ENCODE measurements around the gene SLC22A23.

Gene SLC22A23

GRCh38 chr6:3280866-3281465 lies 175.9 kb downstream of the SLC22A23 start:
- DNase-seq = no peak

- DNase-seq = no peak
These were observed 176.8 kb downstream of the SLC22A23 start for GRCh38 chr6:3280091-3280490.

DNA sequence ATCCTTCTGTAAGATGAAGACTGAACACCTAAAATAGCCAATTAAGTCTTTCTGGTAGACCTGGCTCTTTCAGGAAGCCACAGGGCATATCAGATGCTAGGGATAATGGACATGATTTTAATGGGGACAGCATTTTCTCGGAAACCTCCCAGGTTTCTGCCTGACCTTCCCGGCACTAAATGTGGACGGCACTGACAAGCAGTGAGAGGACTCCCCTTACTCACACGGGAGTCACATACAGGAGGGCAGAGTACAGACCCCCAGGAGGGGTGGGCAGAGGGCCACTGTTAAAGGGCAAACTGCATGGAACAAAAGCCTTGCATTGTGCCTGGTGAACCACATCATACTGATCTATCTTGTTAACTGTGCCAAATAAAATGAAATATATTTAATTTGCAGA lies 178.2 kb downstream of the SLC22A23 start:
- no peak for DNase-seq

DNA sequence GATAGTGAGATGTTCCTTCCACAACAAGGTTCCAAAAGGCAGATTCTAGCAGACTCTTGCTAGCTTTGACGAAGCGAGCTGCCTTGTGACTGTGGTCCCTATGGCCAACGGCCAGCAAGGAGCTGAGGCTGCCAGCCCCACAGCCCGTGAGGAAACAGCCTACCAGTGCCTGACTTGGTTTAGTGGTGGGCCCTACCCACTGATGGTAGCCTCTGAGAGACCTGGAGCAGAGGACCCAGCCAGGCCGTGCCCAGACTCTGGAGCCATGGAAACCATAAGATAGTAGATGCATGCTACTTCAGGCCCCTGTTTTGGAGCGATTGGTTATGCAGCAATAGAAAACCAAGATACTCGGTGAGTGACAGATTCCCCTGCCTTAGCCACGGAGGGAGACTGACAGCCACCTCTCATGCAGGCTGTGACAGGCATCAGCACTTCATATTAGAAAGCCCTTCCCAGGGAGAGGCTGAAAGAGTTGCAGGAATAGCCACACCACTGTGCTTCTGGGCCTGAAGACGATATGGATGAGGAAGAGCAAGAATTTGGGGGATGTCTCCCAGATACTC lies 178.9 kb downstream of the SLC22A23 start:
- no peak for DNase-seq

DNA sequence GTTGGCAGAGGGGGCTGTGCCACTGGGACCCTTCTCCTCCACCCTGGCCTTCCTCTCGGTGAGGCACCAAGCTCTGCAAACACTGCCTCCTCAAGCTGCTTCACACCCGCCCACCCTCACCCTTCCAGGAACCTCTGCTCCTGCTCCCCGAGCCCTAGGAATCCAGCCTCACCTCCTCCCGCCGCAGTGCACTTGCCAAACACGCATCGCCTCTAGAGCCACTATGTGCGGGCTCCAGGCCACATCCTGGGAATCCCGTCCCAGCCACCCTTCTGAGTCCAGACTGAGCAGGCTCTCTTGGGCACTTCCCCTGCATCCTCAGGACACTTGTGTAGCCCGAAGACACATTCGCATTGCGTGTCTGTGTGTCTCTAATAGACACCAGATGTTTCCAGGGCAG lies 179.6 kb downstream of the SLC22A23 start:
- no peak for DNase-seq

- no peak for DNase-seq
These were observed 180.4 kb downstream of the SLC22A23 start for GRCh38 chr6:3276174-3277167.

GRCh38 chr6:3273707-3274521 lies 182.9 kb downstream of the SLC22A23 start:
- no peak for DNase-seq

DNA sequence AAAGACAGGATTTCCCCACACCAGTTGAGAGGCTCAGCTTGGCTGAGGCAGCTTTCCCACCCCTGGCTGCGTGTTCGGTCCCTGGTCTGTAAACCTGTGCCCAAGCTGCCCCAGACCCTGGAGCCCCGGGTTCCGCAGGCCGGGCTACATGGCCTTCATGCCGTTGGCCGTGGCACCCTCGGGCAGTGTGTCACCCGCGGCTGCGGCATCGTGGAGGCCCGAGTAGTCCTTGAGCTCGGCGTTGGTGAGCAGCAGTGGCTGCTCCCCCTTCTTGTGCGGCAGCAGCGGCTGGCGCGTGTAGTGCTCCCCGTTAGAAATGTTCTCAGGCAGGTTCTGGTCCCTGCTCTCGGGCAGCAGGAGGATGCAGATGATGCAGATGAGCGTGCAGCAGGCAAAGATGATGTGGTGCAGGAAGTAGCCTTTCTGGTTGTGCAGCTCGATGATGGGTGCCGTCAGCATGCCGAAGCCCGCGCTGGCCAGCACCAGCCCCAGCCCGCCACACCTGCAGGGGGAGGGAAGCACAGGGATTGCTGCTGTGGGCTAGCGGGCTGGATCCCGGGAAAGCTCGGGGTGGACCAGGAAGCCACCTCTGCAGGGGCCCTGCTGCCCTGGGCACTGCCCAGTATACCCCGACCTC lies 183.8 kb downstream of the SLC22A23 start:
- no peak for DNase-seq

DNA sequence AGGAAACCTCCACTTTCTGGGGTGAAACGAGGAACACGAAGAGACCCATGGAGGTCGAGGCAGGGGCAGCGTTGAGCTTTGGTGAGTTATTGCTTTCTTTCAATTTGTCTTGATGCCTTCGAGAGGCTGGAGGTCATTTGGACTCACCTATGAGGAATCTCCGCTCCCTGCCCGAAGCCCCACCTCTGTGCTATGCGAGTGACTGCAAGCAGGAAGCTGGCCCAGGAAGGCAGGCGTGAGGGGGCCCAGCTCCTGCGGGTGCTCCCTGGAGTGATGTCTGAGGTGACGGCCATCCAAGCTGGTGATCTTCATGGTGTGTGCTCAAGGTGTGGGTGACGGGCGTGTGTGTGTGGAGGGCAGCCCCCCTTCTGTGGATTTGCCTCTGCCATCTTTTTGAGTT lies 185.1 kb downstream of the SLC22A23 start:
- DNase-seq = no peak

DNA sequence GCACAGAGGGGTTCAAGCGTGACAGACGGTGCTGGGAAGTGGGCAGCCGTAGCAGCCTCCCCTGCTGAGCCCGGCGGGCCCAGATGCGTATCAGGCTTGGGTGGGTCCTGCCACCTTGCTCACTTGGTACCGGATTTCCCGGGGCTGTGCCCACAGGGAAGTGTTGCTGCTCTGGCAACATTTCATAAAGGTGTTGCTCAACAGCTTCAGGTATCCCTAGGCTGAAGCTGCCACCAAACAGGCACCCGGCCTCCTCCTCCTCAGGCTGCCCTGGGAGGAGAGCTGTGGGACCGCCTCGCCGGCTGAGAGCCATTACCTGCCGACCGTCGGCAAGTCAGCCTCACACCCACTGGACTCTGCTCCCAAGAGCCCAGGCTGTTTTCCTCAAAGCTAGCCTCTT lies 186.6 kb downstream of the SLC22A23 start:
- DNase-seq = no peak

- no peak for DNase-seq
These were observed 187.4 kb downstream of the SLC22A23 start for GRCh38 chr6:3269281-3269975.

- DNase-seq = no peak
These were observed 188.2 kb downstream of the SLC22A23 start for GRCh38 chr6:3268680-3269079.

DNA sequence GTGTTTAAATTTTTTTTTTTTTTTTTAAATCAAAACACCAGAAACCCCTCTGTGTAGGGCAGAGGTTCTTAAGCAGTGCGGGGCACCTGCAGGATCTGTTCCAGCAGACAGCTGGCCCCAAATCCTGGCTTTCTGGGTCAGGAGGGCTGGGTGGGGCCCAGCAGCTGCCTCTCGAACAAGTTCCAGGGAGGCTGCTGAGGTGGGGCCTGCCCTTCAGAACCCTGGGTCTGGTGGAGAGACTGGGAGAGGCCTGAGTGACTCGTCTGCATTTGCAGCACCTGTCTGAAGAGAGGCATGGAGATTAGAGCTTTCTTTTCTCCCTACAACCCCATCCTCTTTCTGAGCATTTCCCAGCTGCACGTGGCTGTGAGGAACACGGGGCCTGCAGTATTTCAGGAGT lies 189.7 kb downstream of the SLC22A23 start:
- no peak for DNase-seq

DNA sequence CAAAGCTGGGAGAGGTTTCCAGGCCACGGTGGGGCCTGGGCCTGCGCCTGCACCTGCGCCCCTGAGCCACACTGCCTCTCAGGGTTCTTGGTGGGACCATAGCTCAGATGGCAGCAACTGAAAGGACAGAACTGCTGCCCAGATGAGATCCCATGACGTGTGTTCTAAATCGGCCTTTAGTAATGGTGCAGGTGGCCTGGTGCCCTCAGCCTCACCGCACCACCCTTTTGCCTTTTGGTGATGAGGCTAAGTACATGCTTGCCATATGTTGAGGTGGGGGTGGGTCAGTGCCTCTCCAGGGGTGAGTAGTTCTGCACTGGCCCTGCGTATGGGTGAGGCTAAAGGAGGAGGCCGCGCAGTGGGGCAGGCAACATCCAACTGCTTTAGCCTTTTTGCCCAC lies 190.7 kb downstream of the SLC22A23 start:
- DNase-seq = no peak

DNA sequence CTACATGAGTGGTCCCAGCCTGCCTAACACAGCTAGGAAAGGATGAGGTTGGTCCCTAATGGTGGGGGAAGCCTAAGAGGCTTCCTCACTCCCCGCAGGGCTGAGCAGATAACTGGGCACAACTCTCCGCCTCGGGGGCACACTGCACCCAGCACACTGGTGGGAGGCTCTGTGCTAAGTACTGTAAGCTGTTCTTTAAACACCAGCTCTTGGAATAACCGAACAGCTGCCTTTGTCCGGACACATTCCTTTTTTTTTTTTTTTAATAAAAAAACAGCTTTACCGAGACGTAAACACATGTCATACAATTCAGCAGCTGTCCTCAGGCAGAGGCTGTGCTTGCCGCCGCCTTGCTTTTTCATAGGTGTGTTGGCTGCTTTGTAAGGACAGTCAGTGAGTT lies 191.2 kb downstream of the SLC22A23 start:
- no peak for DNase-seq

DNA sequence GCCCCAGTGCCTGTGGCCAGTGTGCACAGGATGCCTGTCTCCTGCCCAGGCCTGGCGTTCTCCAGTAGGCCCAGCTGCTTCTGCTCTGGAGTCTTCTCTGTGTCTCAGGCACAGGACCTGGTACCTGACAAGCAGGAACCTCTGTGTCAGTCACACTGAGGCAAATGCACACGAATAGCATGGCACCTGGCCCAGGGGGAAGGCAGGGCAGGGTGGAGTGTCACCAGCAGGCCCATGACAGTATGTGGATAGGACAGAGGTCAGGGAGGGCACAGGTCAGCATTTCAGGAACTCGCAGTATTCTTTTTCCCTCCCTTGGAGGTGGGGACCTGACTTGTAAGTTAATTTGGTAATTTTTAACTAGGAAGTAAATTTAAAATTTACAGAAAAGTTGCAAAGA lies 192.5 kb downstream of the SLC22A23 start:
- DNase-seq = no peak

GRCh38 chr6:3263096-3263495 lies 193.8 kb downstream of the SLC22A23 start:
- DNase-seq = no peak

GRCh38 chr6:3261921-3262320 lies 194.9 kb downstream of the SLC22A23 start:
- no peak for DNase-seq

- no peak for DNase-seq
These were observed 195.4 kb downstream of the SLC22A23 start for GRCh38 chr6:3261518-3261820.

DNA sequence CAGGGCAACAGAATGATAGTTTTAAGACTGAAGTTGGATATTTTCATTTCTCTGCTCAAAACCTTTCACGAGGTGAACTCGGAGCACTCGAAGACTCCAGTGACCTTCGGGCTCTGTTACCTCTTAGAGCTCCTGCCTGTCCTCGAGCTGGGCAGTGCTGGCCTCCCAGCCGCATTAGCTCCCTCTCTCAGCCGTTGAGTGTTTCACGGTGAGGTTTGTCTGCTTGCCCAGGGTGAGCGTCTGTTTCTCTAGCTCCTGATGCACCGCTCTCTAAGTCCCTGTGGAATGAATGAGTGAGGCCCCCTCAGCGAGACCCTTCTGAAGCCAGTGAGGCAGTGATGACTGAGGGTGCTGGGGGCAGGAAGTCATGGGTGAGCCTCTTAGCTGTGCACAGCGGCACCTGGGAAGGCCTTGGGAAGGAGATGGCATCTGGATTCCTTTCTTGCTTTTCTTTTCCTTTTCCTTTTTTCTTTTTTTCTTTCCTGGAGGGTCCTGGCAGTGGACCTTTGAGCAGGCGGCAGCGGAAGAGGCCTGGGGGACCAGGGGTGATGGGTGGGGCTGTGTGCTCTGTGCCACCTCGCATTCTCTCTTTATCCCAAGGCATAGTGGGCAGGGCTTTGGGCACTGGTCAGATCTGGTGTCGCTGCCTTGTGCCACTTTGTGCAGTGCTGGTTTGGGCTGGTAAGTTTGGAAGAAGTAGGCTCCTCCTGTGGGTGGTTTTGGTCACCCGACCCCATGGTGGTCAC lies 195.9 kb downstream of the SLC22A23 start:
- DNase-seq = no peak

GRCh38 chr6:3260296-3260695 lies 196.6 kb downstream of the SLC22A23 start:
- no peak for DNase-seq
